ENCODE data around the gene ANAPC13. TPM values are rescaled to one million over a fixed set of nuclear protein-coding genes. Genes with fewer than 3 reads are reported as not detected.

The ANAPC13 gene
- total and polyA plus RNA-seq, 2 of the 13 experiments (the other 11 are each of a cell fraction or from before 2014, with no cell fraction given), result 48.7 to 69.1 TPM

DNA sequence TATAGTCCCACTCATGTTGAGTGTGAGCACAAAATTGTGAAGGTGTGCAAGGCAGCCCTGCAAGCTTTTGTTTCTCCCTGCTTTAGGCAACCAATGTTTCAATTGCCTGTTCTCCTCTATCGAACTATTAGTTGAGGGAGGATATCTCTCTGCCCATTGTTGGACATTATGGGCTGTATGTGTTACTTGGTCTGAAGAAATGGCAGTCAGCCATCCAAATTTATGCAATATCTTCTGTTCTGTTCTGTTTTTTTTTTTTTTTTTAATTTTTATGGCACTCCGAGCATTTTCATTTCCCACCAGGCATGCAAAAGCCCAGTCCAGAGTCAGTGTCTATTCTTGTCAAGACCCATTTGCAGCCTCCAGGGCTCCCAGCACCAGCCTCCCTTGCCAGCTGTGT lies 44.0 kb downstream of the ANAPC13 start:
- CTCF ChIA-PET (ENCODE audit: low intra/inter-chr PET ratio, low total read pairs), result no interaction called here
- H3K9ac ChIP-seq (ENCODE audit: insufficient read depth, low read depth, low read length), result no peak overlapping the region
- intact Hi-C loops (cut with micrococcal nuclease; ENCODE audit: unreplicated experiment), result no loop called here
- H3K79me2 ChIP-seq (ENCODE audit: insufficient read depth, low read length), result no peaks in the 10 kb centered on the region
- no peak overlapping the region for H3K4me3 ChIP-seq (replicated peaks in 1 of 3; ENCODE audit: insufficient read depth in 1 of 3, low read depth in 2 of 3, low read length in 3 of 3)
- no peaks in the 10 kb centered on the region for H3K9me3 ChIP-seq (ENCODE audit: low read length)
- no peak overlapping the region for H3K27ac ChIP-seq (ENCODE audit: extremely low read length, insufficient read depth, low read length)
- no peak overlapping the region for H2AFZ ChIP-seq (ENCODE audit: low read length)
- H3K4me1 ChIP-seq (ENCODE audit: insufficient read depth, low read length), result peaks cover 6% of the 10 kb centered on the region; the same call in 1 of the 2 replicates
- FAIRE-seq (no peak), ATAC-seq (no peak), DNase-seq (ENCODE audit: low spot score) (no peak)
- no peaks in the 10 kb centered on the region for H4K20me1 ChIP-seq (ENCODE audit: insufficient read depth, low read length)
- in situ Hi-C loops (cut with HindIII; ENCODE audit: extremely low pct_ligation_motif_present, low pct_unique_long_range_greater_than_20kb), result no loop called here
- 37% methylated on average over 2 of the region's 2 CpGs for WGBS (ENCODE audit: low lambda C conversion rate)
- peaks cover 0 to 11% of the 10 kb centered on the region in 2 experiments; a peak in 3 of 5 replicates for H3K27me3 ChIP-seq (ENCODE audit: control insufficient read depth in 1 of 2, insufficient read depth in 2 of 2, low read length in 2 of 2)
- H3K36me3 ChIP-seq (replicated peaks in 1 of 2; ENCODE audit: control insufficient read depth in 1 of 2, insufficient read depth in 2 of 2, low read length in 2 of 2), result no peaks in the 10 kb centered on the region
- BruUV-seq (replicated peaks), result no TSS peak
- POLR2A ChIA-PET, result no interaction called here
- H3K4me2 ChIP-seq (ENCODE audit: low read depth, low read length), result no peak overlapping the region
- TF ChIP-seq, protein P1, sequence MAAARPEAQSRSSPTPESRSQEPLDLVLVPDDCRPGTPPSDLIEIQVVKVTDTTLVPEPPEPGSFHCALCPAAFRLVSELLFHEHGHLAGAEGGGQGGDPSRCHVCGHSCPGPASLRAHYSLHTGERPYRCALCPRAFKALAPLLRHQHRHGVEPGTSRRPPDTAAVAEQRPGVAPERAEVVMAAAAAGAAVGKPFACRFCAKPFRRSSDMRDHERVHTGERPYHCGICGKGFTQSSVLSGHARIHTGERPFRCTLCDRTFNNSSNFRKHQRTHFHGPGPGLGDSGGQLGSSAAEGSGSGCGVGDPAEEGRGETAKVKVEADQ (CRISPR knock-in tag; IDR thresholded peaks at IDR 0.05; ENCODE audit: borderline replicate concordance), result no peak
- TF ChIP-seq, protein P2, sequence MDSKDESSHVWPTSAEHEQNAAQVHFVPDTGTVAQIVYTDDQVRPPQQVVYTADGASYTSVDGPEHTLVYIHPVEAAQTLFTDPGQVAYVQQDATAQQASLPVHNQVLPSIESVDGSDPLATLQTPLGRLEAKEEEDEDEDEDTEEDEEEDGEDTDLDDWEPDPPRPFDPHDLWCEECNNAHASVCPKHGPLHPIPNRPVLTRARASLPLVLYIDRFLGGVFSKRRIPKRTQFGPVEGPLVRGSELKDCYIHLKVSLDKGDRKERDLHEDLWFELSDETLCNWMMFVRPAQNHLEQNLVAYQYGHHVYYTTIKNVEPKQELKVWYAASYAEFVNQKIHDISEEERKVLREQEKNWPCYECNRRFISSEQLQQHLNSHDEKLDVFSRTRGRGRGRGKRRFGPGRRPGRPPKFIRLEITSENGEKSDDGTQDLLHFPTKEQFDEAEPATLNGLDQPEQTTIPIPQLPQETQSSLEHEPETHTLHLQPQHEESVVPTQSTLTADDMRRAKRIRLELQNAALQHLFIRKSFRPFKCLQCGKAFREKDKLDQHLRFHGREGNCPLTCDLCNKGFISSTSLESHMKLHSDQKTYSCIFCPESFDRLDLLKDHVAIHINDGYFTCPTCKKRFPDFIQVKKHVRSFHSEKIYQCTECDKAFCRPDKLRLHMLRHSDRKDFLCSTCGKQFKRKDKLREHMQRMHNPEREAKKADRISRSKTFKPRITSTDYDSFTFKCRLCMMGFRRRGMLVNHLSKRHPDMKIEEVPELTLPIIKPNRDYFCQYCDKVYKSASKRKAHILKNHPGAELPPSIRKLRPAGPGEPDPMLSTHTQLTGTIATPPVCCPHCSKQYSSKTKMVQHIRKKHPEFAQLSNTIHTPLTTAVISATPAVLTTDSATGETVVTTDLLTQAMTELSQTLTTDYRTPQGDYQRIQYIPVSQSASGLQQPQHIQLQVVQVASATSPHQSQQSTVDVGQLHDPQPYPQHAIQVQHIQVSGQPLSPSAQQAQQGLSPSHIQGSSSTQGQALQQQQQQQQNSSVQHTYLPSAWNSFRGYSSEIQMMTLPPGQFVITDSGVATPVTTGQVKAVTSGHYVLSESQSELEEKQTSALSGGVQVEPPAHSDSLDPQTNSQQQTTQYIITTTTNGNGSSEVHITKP (CRISPR knock-in tag; IDR thresholded peaks at IDR 0.05; ENCODE audit: low read depth), result no peak
- TF ChIP-seq PCBP1 (IDR thresholded peaks at IDR 0.05; ENCODE audit: borderline replicate concordance, low read depth, low read length), result no peak
- no peak for TF ChIP-seq REL (CRISPR knock-in tag; conservative IDR thresholded peaks at IDR 0.05)
- TF ChIP-seq, protein P3, sequence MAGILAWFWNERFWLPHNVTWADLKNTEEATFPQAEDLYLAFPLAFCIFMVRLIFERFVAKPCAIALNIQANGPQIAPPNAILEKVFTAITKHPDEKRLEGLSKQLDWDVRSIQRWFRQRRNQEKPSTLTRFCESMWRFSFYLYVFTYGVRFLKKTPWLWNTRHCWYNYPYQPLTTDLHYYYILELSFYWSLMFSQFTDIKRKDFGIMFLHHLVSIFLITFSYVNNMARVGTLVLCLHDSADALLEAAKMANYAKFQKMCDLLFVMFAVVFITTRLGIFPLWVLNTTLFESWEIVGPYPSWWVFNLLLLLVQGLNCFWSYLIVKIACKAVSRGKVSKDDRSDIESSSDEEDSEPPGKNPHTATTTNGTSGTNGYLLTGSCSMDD (CRISPR knock-in tag; IDR thresholded peaks at IDR 0.05), result no peak
- TF ChIP-seq ZFP36L1 (CRISPR knock-in tag; IDR thresholded peaks at IDR 0.05), result no peak
- TF ChIP-seq RARA (CRISPR knock-in tag; IDR thresholded peaks at IDR 0.05), result no peak
- no peak for TF ChIP-seq MTA3 (CRISPR knock-in tag; IDR thresholded peaks at IDR 0.05)
- TF ChIP-seq HES4 (CRISPR knock-in tag; IDR thresholded peaks at IDR 0.05; ENCODE audit: borderline replicate concordance), result no peak
- TF ChIP-seq ELF4 (CRISPR knock-in tag; IDR thresholded peaks at IDR 0.05; ENCODE audit: borderline replicate concordance), result no peak
- no peak for TF ChIP-seq FOXO4 (CRISPR knock-in tag; conservative IDR thresholded peaks at IDR 0.05)
- TF ChIP-seq ZNF451 (CRISPR knock-in tag; IDR thresholded peaks at IDR 0.05), result no peak
- no peak for TF ChIP-seq HOXA9 (CRISPR knock-in tag; IDR thresholded peaks at IDR 0.05; ENCODE audit: borderline replicate concordance)

Data from HepG2 (cell line).